Measurements from ENCODE around the gene DOP1B.
"Not testable (repeated sequence)": the region's sequence is repeated elsewhere in the genome, so short reads cannot be mapped to it uniquely, and the experiment has no call there.

- not testable (repeated sequence) for TF ChIP-seq CTCF (conservative IDR thresholded peaks at IDR 0.05); EZH2 (IDR thresholded peaks at IDR 0.05; ENCODE audit: low read depth)
These were observed 16.8 kb upstream of the DOP1B start for GRCh38 chr21:36139791-36140190.

All from PC-9 (cell line).